Measurements from ENCODE around the gene C1QTNF2.

C1QTNF2 gene

DNA sequence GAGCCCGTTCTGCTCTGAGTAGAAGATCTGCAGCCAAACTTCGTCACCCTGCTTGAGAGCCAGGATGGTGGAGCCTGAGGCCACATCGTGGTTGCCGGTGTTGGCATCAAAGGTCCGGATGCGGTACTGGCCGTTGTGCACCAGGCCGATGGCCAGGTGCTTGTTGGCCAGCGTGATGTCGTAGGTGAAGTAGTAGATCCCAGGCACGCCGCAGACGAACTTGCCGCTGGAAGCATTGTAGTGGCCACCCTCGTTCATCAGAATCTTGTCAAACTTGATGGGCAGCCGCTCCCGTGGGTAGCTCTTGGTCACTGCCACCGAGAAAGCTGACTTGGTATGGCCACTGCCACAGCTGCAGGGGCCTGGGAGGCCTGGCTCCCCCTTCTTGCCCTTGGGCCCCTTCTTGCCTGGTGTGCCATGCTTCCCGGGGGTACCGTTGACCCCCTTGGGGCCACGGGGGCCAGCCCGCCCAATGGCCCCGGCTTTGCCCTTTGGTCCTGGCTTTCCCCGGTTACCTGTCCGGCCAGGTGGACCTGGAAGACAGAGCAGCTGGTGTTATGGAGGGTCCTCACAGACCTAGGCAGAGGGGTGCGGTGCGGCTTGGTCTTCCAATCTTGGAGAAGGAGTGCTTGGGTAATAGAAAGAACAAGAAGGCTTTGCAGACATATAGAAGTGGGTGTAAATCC lies 21.0 kb downstream of the C1QTNF2 start:
- H3K9me3 ChIP-seq (ENCODE audit: control insufficient read depth, low read length), result no peaks in the 10 kb centered on the region
- no peak overlapping the region for H3K9ac ChIP-seq
- no peak overlapping the region for H2AFZ ChIP-seq
- H3K79me2 ChIP-seq, result no peaks in the 10 kb centered on the region
- H3K27ac ChIP-seq, result no peak overlapping the region
- H3K36me3 ChIP-seq (ENCODE audit: control insufficient read depth, insufficient read depth, low read length), result no peaks in the 10 kb centered on the region
- peaks cover 4% of the 10 kb centered on the region for H3K4me1 ChIP-seq
- no peaks in the 10 kb centered on the region for H3K27me3 ChIP-seq (ENCODE audit: control insufficient read depth, insufficient read depth, low read length)
- TF ChIP-seq, protein P1, sequence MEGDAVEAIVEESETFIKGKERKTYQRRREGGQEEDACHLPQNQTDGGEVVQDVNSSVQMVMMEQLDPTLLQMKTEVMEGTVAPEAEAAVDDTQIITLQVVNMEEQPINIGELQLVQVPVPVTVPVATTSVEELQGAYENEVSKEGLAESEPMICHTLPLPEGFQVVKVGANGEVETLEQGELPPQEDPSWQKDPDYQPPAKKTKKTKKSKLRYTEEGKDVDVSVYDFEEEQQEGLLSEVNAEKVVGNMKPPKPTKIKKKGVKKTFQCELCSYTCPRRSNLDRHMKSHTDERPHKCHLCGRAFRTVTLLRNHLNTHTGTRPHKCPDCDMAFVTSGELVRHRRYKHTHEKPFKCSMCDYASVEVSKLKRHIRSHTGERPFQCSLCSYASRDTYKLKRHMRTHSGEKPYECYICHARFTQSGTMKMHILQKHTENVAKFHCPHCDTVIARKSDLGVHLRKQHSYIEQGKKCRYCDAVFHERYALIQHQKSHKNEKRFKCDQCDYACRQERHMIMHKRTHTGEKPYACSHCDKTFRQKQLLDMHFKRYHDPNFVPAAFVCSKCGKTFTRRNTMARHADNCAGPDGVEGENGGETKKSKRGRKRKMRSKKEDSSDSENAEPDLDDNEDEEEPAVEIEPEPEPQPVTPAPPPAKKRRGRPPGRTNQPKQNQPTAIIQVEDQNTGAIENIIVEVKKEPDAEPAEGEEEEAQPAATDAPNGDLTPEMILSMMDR (IDR thresholded peaks at IDR 0.05), result no peak
- H3K4me3 ChIP-seq (ENCODE audit: low read depth, low read length), result no peak overlapping the region
- H3K4me2 ChIP-seq (ENCODE audit: low read length), result no peak overlapping the region

DNA sequence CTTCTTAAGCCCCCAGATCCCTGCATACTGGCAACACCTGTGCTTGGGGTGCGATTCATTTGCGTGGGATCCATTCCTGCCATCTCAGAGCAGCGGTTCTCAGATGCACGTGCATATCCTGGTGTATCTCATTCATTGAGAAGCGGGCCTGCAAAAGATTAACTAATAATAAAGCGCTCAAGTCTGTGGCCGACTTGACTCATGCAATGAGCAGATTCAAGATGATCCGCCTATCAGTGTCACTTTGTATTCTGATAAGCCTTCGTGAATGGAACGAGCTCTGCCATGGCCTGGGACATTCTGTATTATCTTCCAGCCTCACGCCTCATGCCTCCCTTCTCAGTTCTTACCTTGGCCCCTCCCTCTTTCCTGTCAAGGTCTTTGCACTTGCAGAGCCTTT lies 22.3 kb downstream of the C1QTNF2 start:
- Histone ChIP-seq H3K4me1 (peaks cover 4% of the 10 kb centered on the region), H3K4me3 (ENCODE audit: low read depth, low read length) (no peak overlapping the region), H3K27ac (no peak overlapping the region), H2AFZ (no peak overlapping the region), H3K79me2 (no peaks in the 10 kb centered on the region), H3K4me2 (ENCODE audit: low read length) (no peak overlapping the region), H3K36me3 (ENCODE audit: control insufficient read depth, insufficient read depth, low read length) (no peaks in the 10 kb centered on the region), H3K9me3 (ENCODE audit: control insufficient read depth, low read length) (no peaks in the 10 kb centered on the region), H3K27me3 (ENCODE audit: control insufficient read depth, insufficient read depth, low read length) (no peaks in the 10 kb centered on the region), H3K9ac (no peak overlapping the region)
- TF ChIP-seq, protein P1 (IDR thresholded peaks at IDR 0.05), result no peak

DNA sequence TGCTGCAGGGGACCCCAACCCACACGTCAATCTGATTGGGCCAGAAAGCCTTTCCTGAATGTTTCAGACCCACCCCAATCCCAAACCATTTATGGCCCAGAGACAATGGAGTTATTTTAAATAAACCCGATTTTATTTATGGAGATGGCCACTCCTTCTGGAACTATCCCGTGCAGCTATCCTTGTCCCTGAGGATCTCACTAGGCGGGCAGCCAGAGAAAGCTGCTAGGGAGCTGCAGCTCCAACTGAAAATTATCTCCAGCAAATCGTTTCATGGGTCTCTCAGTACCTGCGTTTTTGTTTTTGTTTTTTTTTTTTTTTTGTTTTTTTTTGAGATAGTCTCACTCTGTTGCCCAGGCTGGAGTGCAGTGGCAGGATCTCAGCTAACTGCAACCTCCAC lies 23.0 kb downstream of the C1QTNF2 start:
- TF ChIP-seq, protein P1 (IDR thresholded peaks at IDR 0.05), result no peak
- no peak overlapping the region for H3K4me3 ChIP-seq (ENCODE audit: low read depth, low read length)
- H3K4me1 ChIP-seq, result peaks cover 7% of the 10 kb centered on the region
- no peaks in the 10 kb centered on the region for H3K9me3 ChIP-seq (ENCODE audit: control insufficient read depth, low read length)
- H3K27me3 ChIP-seq (ENCODE audit: control insufficient read depth, insufficient read depth, low read length), result no peaks in the 10 kb centered on the region
- no peaks in the 10 kb centered on the region for H3K79me2 ChIP-seq
- no peak overlapping the region for H3K27ac ChIP-seq
- no peak overlapping the region for H3K9ac ChIP-seq
- no peak overlapping the region for H3K4me2 ChIP-seq (ENCODE audit: low read length)
- H3K36me3 ChIP-seq (ENCODE audit: control insufficient read depth, insufficient read depth, low read length), result no peaks in the 10 kb centered on the region
- no peak overlapping the region for H2AFZ ChIP-seq

DNA sequence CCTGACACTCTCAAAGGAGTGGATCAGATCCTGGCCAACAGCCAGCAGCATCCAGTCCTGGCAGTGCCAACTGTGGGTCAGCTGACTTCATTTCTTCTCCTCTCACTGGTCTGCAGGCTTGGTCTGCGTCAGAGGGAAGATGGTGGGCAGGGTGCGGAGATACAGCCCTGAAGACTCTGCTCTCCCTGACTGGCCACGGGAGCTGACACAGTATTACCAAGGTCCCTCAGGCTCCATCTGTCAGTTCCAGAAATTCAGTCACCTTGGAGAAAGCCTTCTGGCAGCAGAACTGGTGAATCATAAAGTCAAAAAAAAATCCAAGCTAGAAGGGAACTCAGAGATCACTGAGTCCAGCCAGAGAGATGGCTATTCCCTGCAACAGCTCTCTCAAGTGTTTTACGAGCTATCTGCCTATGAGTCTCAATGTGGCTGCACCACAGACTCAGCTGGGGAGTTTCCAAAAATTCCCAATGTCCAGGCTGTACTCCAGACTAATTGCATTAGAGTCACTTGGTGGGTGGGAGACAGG lies 27.9 kb downstream of the C1QTNF2 start:
- H3K4me2 ChIP-seq (ENCODE audit: low read length), result no peak overlapping the region
- TF ChIP-seq, protein P1 (IDR thresholded peaks at IDR 0.05), result no peak
- H3K79me2 ChIP-seq, result no peaks in the 10 kb centered on the region
- peak overlapping the region; percentile 57 for H3K27ac ChIP-seq
- H3K36me3 ChIP-seq (ENCODE audit: control insufficient read depth, insufficient read depth, low read length), result no peaks in the 10 kb centered on the region
- peaks cover 16% of the 10 kb centered on the region for H3K4me1 ChIP-seq
- H3K9me3 ChIP-seq (ENCODE audit: control insufficient read depth, low read length), result no peaks in the 10 kb centered on the region
- H3K9ac ChIP-seq, result no peak overlapping the region
- H2AFZ ChIP-seq, result peak overlapping the region; percentile 80
- H3K4me3 ChIP-seq (ENCODE audit: low read depth, low read length), result no peak overlapping the region
- H3K27me3 ChIP-seq (ENCODE audit: control insufficient read depth, insufficient read depth, low read length), result no peaks in the 10 kb centered on the region

All from parathyroid adenoma (tissue), 2 donors.